Hematopoietic multipotent progenitor cell treated with erythropoietin and hydrocortisone succinate and interleukin-3 and kit ligand, for 17 days (in vitro differentiated cells): ENCODE measurements around the gene MCAT.

ENCODE experiments used
- DNase-seq: peaks from one replicate; pipeline ENCODE4 v3.0.0-alpha.2; 2015; ENCODE audit warnings: low spot score

Gene MCAT

GRCh38 chr22:43090130-43090789 lies 52.9 kb downstream of the MCAT start:
- peak; percentile 71 for DNase-seq

- DNase-seq = peak; percentile 46
Observed at GRCh38 chr22:43088984-43089717, 54.0 kb downstream of the MCAT start, which contains the start of gene TTLL1. Gene TTLL1, minus strand, starts transcription at chr22:43089391. Its CDS starts 13,805 bp downstream, at chr22:43075586.

DNA sequence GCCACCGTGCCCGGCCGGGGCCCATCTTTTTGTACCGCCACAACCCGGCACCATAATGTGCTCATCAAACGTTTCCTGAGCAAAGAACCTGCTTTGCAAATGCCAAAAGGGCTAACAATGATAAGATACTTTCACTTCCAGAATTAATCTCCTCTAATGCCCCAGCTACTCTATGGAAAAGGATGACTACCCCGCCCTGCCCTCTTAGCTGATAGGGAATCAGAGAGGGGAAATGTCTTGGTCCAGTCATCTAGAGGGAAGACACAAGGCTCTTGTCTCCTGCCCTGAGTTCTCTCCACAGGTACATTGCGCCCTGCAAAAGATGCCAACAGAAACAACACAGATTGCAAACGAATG lies 54.6 kb downstream of the MCAT start:
- no peak for DNase-seq

DNA sequence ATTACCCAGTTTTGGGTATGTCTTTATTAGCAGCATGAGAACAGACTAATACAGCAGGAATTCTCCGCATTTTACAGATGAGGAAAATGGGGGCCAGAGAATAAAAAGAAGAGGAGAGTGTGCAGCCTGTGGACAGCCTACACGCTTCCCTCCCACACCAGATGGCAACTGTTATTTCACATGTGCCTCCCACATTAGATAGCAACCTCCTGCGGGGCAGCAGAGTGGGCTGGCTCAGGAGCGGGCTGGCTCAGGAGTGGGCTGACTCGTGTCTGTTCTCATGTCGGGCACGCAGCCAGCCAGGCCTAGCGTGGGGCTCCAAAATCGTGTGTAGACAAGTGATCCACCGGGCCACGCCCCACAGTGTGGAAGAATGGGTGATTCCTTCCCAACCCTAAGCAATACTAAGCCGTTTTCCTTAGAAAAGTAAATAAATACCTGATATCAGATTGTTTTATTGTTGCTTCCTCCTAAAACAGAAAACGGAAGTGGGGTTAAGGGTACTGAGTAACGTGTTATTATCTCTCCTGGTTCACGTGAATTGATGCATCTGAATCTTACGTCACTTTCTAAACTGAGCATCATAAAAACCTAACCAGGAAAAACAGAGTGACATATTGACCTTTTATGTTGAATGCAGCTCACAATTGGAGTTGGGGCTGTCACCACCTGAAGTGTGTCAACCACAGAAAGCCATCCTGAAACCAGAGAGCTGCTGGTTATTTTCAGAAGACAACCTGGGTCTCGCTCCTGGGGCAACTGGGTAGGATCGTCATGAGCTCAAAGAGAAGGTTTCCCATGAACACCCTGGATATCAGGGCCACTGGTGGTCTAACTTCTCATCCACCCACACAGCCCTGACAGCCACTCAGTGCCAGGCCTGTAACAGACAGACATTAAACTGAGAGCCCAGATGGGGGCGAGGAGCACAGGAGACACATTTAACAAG lies 57.3 kb downstream of the MCAT start:
- no peak for DNase-seq
